Activated naive CD4-positive, alpha-beta T cell treated with anti-CD3 and anti-CD28 coated beads for 36 hours (primary cell): Measurements from ENCODE around the gene IYD. TPM values are rescaled to one million over a fixed set of nuclear protein-coding genes. Genes with fewer than 3 reads are reported as not detected.
A peak's percentile ranks its signal among the peaks of the same experiment; 100 is the strongest.

ENCODE experiments used
- CTCF ChIA-PET: fragments of 350-600 bp; sonication (Branson Sonifier 250); formaldehyde crosslinking; loops from one replicate; lab custom pipeline; 2021; ENCODE audit warnings: antibody characterized with exemption; lab: Charles Lee
- DNase-seq: peaks from one replicate; pipeline ENCODE4 v3.0.0-alpha.2; 2020
- H3K27ac Mint-ChIP-seq: one replicate; pipeline ENCODE4 v1.8.0; 2021; ENCODE audit warnings: mild to moderate bottlenecking, mixed read lengths
- H3K27me3 Mint-ChIP-seq: one replicate; pipeline ENCODE4 v1.8.0; 2021; ENCODE audit warnings: low read depth, mixed read lengths
- H3K36me3 Mint-ChIP-seq: one replicate; pipeline ENCODE4 v1.8.0; 2021; ENCODE audit warnings: low read depth, mixed read lengths
- H3K4me1 Mint-ChIP-seq: one replicate; pipeline ENCODE4 v1.8.0; 2021; ENCODE audit warnings: low read depth, mixed read lengths
- H3K4me3 Mint-ChIP-seq: one replicate; pipeline ENCODE4 v1.8.0; 2021; ENCODE audit warnings: mild to moderate bottlenecking, moderate library complexity, mixed read lengths
- H3K9me3 Mint-ChIP-seq: one replicate; pipeline ENCODE4 v1.8.0; 2021; ENCODE audit warnings: mixed read lengths
- intact Hi-C: fragments of 100-400 bp; cut with micrococcal nuclease; formaldehyde crosslinking; loops from one replicate; pipeline ENCODE4 v1.15.1; 2023
- total RNA-seq, 2 experiments: library from RNA; stranded (reverse); gene quantifications; one replicate each; pipeline ENCODE4 v1.2.3, GENCODE V29; 2021

Gene IYD
- total RNA-seq, 2 experiments from 2014 or later = not detected

DNA sequence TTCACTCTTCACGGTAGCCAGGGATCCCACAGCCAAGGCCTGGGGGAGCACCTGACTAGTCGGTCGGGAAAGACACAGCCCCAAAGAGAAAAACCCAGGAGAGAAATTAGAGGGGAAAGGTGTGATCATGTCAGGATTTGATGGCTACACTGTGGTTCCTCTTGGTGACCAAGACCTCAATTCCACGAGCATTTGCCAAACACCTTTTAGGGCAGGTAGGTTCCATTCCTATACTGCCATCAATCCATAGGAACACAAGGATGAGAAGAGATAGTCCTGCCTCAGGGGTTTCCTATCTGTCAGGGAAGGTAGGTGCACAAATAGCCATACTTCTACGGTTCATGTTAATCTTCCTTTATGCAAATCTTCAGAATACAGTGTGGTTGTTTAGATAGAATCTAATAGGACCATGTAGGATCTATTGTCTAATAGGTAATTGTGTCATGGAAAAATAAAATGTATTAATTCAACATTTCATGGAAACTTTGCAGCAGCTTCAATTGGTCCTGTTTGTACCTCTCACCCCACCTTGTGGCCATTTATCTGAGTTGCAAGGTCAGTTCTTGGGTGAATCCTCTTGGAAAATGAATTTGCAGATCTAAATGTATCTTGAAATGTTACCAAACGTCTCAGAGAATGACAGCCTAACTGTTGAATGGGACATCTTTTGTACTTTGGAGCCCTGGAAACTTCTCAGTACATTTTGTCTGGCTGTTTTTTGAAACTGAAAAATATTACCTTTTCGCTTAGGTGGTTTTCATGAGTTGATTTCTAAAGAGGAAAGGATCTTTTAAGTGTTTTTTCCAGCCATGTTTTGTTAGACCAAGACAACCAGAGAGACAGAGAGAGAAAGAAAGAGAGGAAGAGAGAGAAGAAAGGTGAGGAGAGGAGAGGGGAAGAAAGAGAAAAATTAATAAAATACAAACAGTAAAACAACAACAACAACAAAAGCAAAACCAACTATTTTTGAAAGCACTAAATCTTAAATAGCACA, 33.7 kb upstream of the IYD start:
- Mint-ChIP-seq H3K36me3 (no peaks in the 10 kb centered on the region), H3K27me3 (peaks cover 2% of the 10 kb centered on the region), H3K4me1 (no peaks in the 10 kb centered on the region), H3K27ac (no peak overlapping the region), H3K4me3 (no peak overlapping the region), H3K9me3 (no peaks in the 10 kb centered on the region)
- CTCF ChIA-PET = interaction anchor here (0.6 to 1.1 kb wide), 2 partner anchors 33 to 254 kb away, joined by 3 to 6 read pairs; no protein-coding TSS in a partner anchor
- DNase-seq = peak; percentile 64
- intact Hi-C loops = loop anchor here (1.0 to 5.0 kb wide), 3 partner anchors 62 to 480 kb away; no protein-coding TSS in a partner anchor

DNA sequence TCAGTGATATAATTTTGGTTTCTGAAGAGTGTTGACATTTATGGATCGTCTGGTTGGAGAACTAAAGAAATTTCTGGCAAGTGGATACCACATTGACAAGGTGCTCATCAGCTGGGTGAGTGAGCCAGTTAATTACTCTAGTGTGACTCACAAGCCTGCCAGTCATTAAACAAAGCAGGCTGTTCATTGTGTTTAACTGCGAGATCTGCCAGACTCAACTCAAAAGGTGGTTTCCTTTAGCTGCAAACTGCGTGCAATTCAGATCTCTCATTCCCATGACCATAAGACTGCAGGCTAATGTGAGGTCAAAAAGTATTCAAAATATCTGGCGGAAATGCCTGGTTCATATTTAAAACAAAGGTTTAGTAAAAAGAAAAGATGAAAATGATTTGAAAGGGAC, 32.5 kb upstream of the IYD start:
- Mint-ChIP-seq H3K4me3 (no peak overlapping the region), H3K27me3 (peaks cover 2% of the 10 kb centered on the region), H3K36me3 (no peaks in the 10 kb centered on the region), H3K27ac (no peak overlapping the region), H3K9me3 (no peaks in the 10 kb centered on the region), H3K4me1 (no peaks in the 10 kb centered on the region)
- CTCF ChIA-PET = interaction anchor here (0.6 to 1.9 kb wide), 7 partner anchors 25 to 479 kb away, joined by 3 to 9 read pairs (median 4); no protein-coding TSS in a partner anchor
- peak; percentile 5 for DNase-seq
- intact Hi-C loops = loop anchor here (1.0 to 5.0 kb wide), 2 partner anchors 61 to 402 kb away; no protein-coding TSS in a partner anchor

GRCh38 chr6:150336708-150337107, 32.1 kb upstream of the IYD start:
- no peaks in the 10 kb centered on the region for H3K36me3 Mint-ChIP-seq
- intact Hi-C loops = loop anchor here (1.0 to 5.0 kb wide), 2 partner anchors 61 to 402 kb away; no protein-coding TSS in a partner anchor
- no peaks in the 10 kb centered on the region for H3K9me3 Mint-ChIP-seq
- H3K4me3 Mint-ChIP-seq = no peak overlapping the region
- CTCF ChIA-PET = interaction anchor here (0.6 to 1.9 kb wide), 7 partner anchors 25 to 479 kb away, joined by 3 to 9 read pairs (median 4); no protein-coding TSS in a partner anchor
- H3K4me1 Mint-ChIP-seq = no peaks in the 10 kb centered on the region
- peaks cover 2% of the 10 kb centered on the region for H3K27me3 Mint-ChIP-seq
- DNase-seq = no peak
- H3K27ac Mint-ChIP-seq = no peak overlapping the region

- H3K4me1 Mint-ChIP-seq = no peaks in the 10 kb centered on the region
- H3K4me3 Mint-ChIP-seq = no peak overlapping the region
- no peaks in the 10 kb centered on the region for H3K27me3 Mint-ChIP-seq
- intact Hi-C loops = no loop called here
- H3K9me3 Mint-ChIP-seq = no peaks in the 10 kb centered on the region
- no peaks in the 10 kb centered on the region for H3K36me3 Mint-ChIP-seq
- no peak for DNase-seq
- no peak overlapping the region for H3K27ac Mint-ChIP-seq
- CTCF ChIA-PET = interaction anchor here (1.4 kb wide), 1 partner anchor 52 kb away, joined by 4 read pairs; no protein-coding TSS in a partner anchor
These were observed 26.7 kb upstream of the IYD start for GRCh38 chr6:150342126-150342525.

DNA sequence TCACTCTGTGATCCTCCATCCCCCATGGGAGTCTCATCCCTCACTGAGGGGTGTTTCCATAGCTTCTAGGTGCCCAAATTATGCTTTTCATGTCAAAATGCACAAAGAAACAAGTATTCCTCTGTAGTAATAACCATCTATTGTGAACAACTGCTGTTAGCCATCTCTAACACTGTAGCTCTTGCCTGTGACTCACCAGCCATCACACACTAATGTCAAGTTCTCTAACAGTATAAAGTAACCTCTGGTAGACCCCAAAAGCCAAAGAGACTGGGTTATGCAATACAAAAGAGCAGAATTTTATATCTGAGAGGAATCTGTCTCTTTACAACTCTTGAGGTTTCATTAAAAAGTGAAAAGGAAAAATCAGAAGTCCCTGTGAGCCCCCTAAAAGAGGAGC, 25.4 kb upstream of the IYD start:
- Mint-ChIP-seq H3K27me3 (peaks cover 2% of the 10 kb centered on the region), H3K4me1 (no peaks in the 10 kb centered on the region), H3K36me3 (no peaks in the 10 kb centered on the region), H3K9me3 (no peaks in the 10 kb centered on the region), H3K27ac (no peak overlapping the region), H3K4me3 (no peak overlapping the region)
- no peak for DNase-seq
- intact Hi-C loops = no loop called here
- CTCF ChIA-PET = interaction anchor here (1.4 kb wide), 1 partner anchor 51 kb away, joined by 4 read pairs; no protein-coding TSS in a partner anchor

- CTCF ChIA-PET = no interaction called here
- Mint-ChIP-seq H3K4me3 (no peak overlapping the region), H3K27me3 (peaks cover 2% of the 10 kb centered on the region), H3K4me1 (no peaks in the 10 kb centered on the region), H3K9me3 (no peaks in the 10 kb centered on the region), H3K36me3 (no peaks in the 10 kb centered on the region), H3K27ac (no peak overlapping the region)
- DNase-seq = no peak
- intact Hi-C loops = no loop called here
These were observed 23.0 kb upstream of the IYD start for GRCh38 chr6:150345781-150346180.

GRCh38 chr6:150346346-150346745, 22.5 kb upstream of the IYD start:
- Mint-ChIP-seq H3K27me3 (peaks cover 2% of the 10 kb centered on the region), H3K36me3 (no peaks in the 10 kb centered on the region), H3K4me3 (no peak overlapping the region), H3K4me1 (no peaks in the 10 kb centered on the region), H3K9me3 (no peaks in the 10 kb centered on the region), H3K27ac (no peak overlapping the region)
- CTCF ChIA-PET = no interaction called here
- intact Hi-C loops = no loop called here
- no peak for DNase-seq

- CTCF ChIA-PET = no interaction called here
- Mint-ChIP-seq H3K27me3 (peaks cover 2% of the 10 kb centered on the region), H3K36me3 (no peaks in the 10 kb centered on the region), H3K4me1 (no peaks in the 10 kb centered on the region), H3K27ac (no peak overlapping the region), H3K9me3 (no peaks in the 10 kb centered on the region), H3K4me3 (no peak overlapping the region)
- intact Hi-C loops = no loop called here
- no peak for DNase-seq
These were observed 21.0 kb upstream of the IYD start for GRCh38 chr6:150347845-150348244.

GRCh38 chr6:150349546-150349945, 19.3 kb upstream of the IYD start:
- H3K27me3 Mint-ChIP-seq = peaks cover 2% of the 10 kb centered on the region
- CTCF ChIA-PET = interaction anchor here (1.8 kb wide), 1 partner anchor 269 kb away, joined by 6 read pairs; no protein-coding TSS in a partner anchor

DNA sequence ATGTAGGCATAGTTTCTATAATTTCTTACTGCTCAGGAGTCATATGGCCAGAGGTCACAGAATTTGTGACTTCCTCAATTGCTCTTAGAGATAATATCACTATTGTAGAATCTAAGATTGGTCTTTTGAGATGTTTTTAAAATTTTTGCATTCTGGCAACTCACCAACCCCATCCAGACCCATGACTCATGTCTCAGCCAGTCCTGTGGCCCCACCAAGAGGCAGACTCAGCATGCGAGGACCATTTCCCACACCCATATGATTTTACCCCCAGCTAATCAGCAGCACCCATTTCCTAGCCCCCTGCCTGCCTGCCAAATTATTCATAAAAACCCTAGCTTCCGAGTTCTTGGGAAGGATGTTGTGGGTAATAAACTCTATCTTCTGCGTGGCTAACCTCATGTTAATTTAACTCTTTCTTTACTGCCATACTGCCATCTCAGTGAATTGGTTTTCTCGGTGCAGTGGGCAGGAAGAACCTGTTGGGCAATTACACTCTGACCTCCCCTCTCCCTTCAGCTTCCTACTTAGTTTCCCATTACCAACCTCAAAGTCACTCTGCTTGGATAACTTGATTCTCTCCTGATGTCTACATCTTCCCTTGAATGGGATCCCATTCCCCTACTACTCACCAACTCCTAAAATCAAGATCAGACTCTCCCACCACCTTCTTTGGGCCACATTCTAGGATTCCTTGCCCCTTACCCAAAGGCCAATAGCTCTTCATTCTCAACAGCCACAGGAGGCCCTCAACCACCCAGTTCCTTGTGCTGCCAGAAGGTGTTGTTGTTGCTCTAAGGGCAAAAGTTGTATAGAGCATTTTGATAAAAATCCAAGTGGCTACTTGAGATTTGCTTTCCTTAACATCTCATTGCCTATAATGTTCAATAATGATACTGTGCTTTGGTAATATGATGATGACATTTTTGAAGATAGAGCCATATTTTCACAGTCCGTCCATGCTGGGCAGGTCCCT, 16.2 kb upstream of the IYD start:
- Mint-ChIP-seq H3K4me1 (no peaks in the 10 kb centered on the region), H3K4me3 (no peak overlapping the region), H3K36me3 (no peaks in the 10 kb centered on the region), H3K27ac (no peak overlapping the region), H3K9me3 (no peaks in the 10 kb centered on the region), H3K27me3 (peaks cover 3% of the 10 kb centered on the region)
- intact Hi-C loops = no loop called here
- CTCF ChIA-PET = interaction anchor here (0.6 to 1.4 kb wide), 3 partner anchors 42 to 249 kb away, joined by 3 read pairs; no protein-coding TSS in a partner anchor
- DNase-seq = no peak

More at GRCh38 chr6:150349546-150349945, 19.3 kb upstream of the IYD start:
- Mint-ChIP-seq H3K4me1 (no peaks in the 10 kb centered on the region), H3K27ac (no peak overlapping the region), H3K9me3 (no peaks in the 10 kb centered on the region), H3K4me3 (no peak overlapping the region), H3K36me3 (no peaks in the 10 kb centered on the region)
- DNase-seq = no peak
- intact Hi-C loops = no loop called here

- Mint-ChIP-seq H3K9me3 (no peaks in the 10 kb centered on the region), H3K27me3 (peaks cover 2% of the 10 kb centered on the region), H3K4me3 (no peak overlapping the region), H3K27ac (no peak overlapping the region), H3K36me3 (no peaks in the 10 kb centered on the region), H3K4me1 (no peaks in the 10 kb centered on the region)
- CTCF ChIA-PET = interaction anchor here (0.6 to 1.4 kb wide), 3 partner anchors 41 to 973 kb away, joined by 3 to 4 read pairs (median 3); no protein-coding TSS in a partner anchor
- intact Hi-C loops = no loop called here
- DNase-seq = no peak
These were observed 15.4 kb upstream of the IYD start for GRCh38 chr6:150353445-150353844.
